NCI-H82 treated with DMSO at 0.1 percent for 48 hours (cell line): ENCODE results near the gene DEPDC5.

Source experiments
- DNase-seq: peaks from one replicate; lab custom pipeline; 2025; ENCODE audit not compliant: unreplicated experiment; lab: John Stamatoyannopoulos, UW

DEPDC5 gene

GRCh38 chr22:31920306-31920705 lies 166.5 kb downstream of the DEPDC5 start:
- no peak for DNase-seq

- DNase-seq = no peak
Measured at GRCh38 chr22:31921106-31921505, 167.3 kb downstream of the DEPDC5 start.

- DNase-seq = no peak
Measured at GRCh38 chr22:31922534-31922933, 168.7 kb downstream of the DEPDC5 start.

GRCh38 chr22:31923136-31923535 lies 169.3 kb downstream of the DEPDC5 start:
- DNase-seq = no peak

GRCh38 chr22:31923747-31924146 lies 169.9 kb downstream of the DEPDC5 start:
- no peak for DNase-seq

GRCh38 chr22:31925056-31925455 lies 171.2 kb downstream of the DEPDC5 start:
- no peak for DNase-seq

GRCh38 chr22:31926024-31926423 lies 172.2 kb downstream of the DEPDC5 start:
- no peak for DNase-seq

- DNase-seq = no peak
Measured at GRCh38 chr22:31926969-31927368, 173.2 kb downstream of the DEPDC5 start.

GRCh38 chr22:31927562-31927961 lies 173.7 kb downstream of the DEPDC5 start:
- DNase-seq = no peak

GRCh38 chr22:31929167-31929930 lies 175.5 kb downstream of the DEPDC5 start:
- no peak for DNase-seq

GRCh38 chr22:31932863-31933262 lies 179.0 kb downstream of the DEPDC5 start:
- DNase-seq = no peak

GRCh38 chr22:31933406-31933805 lies 179.6 kb downstream of the DEPDC5 start:
- DNase-seq = no peak

GRCh38 chr22:31933816-31934482 lies 180.1 kb downstream of the DEPDC5 start:
- no peak for DNase-seq

- DNase-seq = no peak
Measured at GRCh38 chr22:31935961-31936635, 182.3 kb downstream of the DEPDC5 start.

GRCh38 chr22:31937341-31937740 lies 183.5 kb downstream of the DEPDC5 start:
- no peak for DNase-seq

- no peak for DNase-seq
Measured at GRCh38 chr22:31938296-31938695, 184.5 kb downstream of the DEPDC5 start.

- DNase-seq = no peak
Measured at GRCh38 chr22:31940506-31940905, 186.7 kb downstream of the DEPDC5 start.

- DNase-seq = no peak
Measured at GRCh38 chr22:31942091-31942490, 188.3 kb downstream of the DEPDC5 start.

- no peak for DNase-seq
Measured at GRCh38 chr22:31943206-31943977, 189.6 kb downstream of the DEPDC5 start.

- peak; percentile 73 for DNase-seq
Measured at GRCh38 chr22:31943978-31944699, 190.3 kb downstream of the DEPDC5 start, which contains the start of gene YWHAH. TSS of gene YWHAH (plus strand) at chr22:31944535. CDS start at chr22:31944734, 199 bp downstream.
